Neural cell (in vitro differentiated cells): Measurements from ENCODE around the gene ACVR1B. TPM values are rescaled to one million over a fixed set of nuclear protein-coding genes. Genes with fewer than 3 reads are reported as not detected.
A peak's percentile ranks its signal among the peaks of the same experiment; 100 is the strongest.

Experiments used
- H2AFZ ChIP-seq: fragments of 200-600, 300-800 bp; sonication (generic), shearing (Covaris generic); 2 replicates; pipeline ENCODE4 v1.6.0; 2014; ENCODE audit warnings: low read depth, mild to moderate bottlenecking, antibody characterized with exemption, low read length, moderate library complexity
- H3F3A ChIP-seq: fragments of 200-600 bp; shearing (Covaris generic); 2 replicates; pipeline ENCODE4 v1.6.1; 2016; ENCODE audit warnings: mild to moderate bottlenecking, moderate library complexity, mixed read lengths, antibody characterized with exemption, low read length; ENCODE audit not compliant: insufficient read depth, poor library complexity, severe bottlenecking
- H3K27ac ChIP-seq: fragments of 200-600, 300-800 bp; sonication (generic), shearing (Covaris generic); 2 replicates; pipeline ENCODE4 v1.5.1; 2014; ENCODE audit warnings: mild to moderate bottlenecking, low read length, moderate library complexity
- H3K27me3 ChIP-seq: fragments of 300-800, 200-600 bp; sonication (generic), shearing (Covaris generic); 2 replicates; pipeline ENCODE4 v1.6.0; 2014; ENCODE audit warnings: mild to moderate bottlenecking, low read depth, low read length, moderate library complexity; ENCODE audit not compliant: insufficient read depth
- H3K36me3 ChIP-seq: fragments of 300-800, 200-600 bp; sonication (generic), shearing (Covaris generic); 2 replicates; pipeline ENCODE4 v1.5.1; 2014; ENCODE audit warnings: mild to moderate bottlenecking, antibody characterized with exemption, low read length, moderate library complexity; ENCODE audit not compliant: insufficient read depth
- H3K4me2 ChIP-seq: fragments of 300-800, 200-600 bp; sonication (generic), shearing (Covaris generic); 2 replicates; pipeline ENCODE4 v1.6.0; 2014; ENCODE audit warnings: mild to moderate bottlenecking, low read length
- H3K4me3 ChIP-seq: fragments of 300-800, 200-600 bp; sonication (generic), shearing (Covaris generic); 2 replicates; pipeline ENCODE4 v1.5.1; 2014; ENCODE audit warnings: mild to moderate bottlenecking, low read length, moderate library complexity
- H3K79me2 ChIP-seq: fragments of 200-600 bp; shearing (Covaris generic); replicated peaks from 2 replicates; pipeline ENCODE4 v1.6.0; 2014; ENCODE audit warnings: mild to moderate bottlenecking, low read length, moderate library complexity; ENCODE audit not compliant: insufficient read depth
- H3K9ac ChIP-seq: fragments of 300-800, 200-600 bp; sonication (generic), shearing (Covaris generic); 2 replicates; pipeline ENCODE4 v1.6.1; 2016; ENCODE audit warnings: mild to moderate bottlenecking, low read length, mixed read lengths
- H3K9me2 ChIP-seq: fragments of 200-600 bp; shearing (Covaris generic); 2 replicates; pipeline ENCODE4 v1.6.1; 2016; ENCODE audit warnings: mild to moderate bottlenecking, low read length, mixed read lengths; ENCODE audit not compliant: insufficient read depth
- H3K9me3 ChIP-seq: fragments of 200-600, 300-800 bp; sonication (generic), shearing (Covaris generic); 2 replicates; pipeline ENCODE4 v1.6.1; 2016; ENCODE audit warnings: mild to moderate bottlenecking, mixed run types, low read length, moderate library complexity, mixed read lengths
- H4K20me1 ChIP-seq: fragments of 200-600 bp; shearing (Covaris generic); 2 replicates; pipeline ENCODE4 v1.6.1; 2016; ENCODE audit warnings: mild to moderate bottlenecking, mixed run types; ENCODE audit not compliant: insufficient read depth
- CTCF ChIP-seq: fragments of 450-650 bp; IDR thresholded peaks from 2 replicates; pipeline ENCODE4 v1.5.1; 2014; ENCODE audit warnings: antibody characterized with exemption, mild to moderate bottlenecking, moderate library complexity; ENCODE audit not compliant: poor library complexity, severe bottlenecking
- EP300 ChIP-seq: fragments of 450-650 bp; conservative IDR thresholded peaks from 2 replicates; pipeline ENCODE4 v1.6.1; 2014; ENCODE audit warnings: antibody characterized with exemption, mild to moderate bottlenecking, moderate library complexity; ENCODE audit not compliant: poor library complexity, severe bottlenecking
- EZH2 ChIP-seq: fragments of 200-600, 300-800 bp; shearing (Covaris generic), sonication (generic); IDR thresholded peaks from 2 replicates; pipeline ENCODE4 v1.6.1; 2014; ENCODE audit warnings: antibody characterized with exemption, low read length, borderline replicate concordance, mild to moderate bottlenecking; ENCODE audit not compliant: insufficient read depth, poor library complexity, severe bottlenecking
- MXI1 ChIP-seq: fragments of 450-650 bp; conservative IDR thresholded peaks from 2 replicates; pipeline ENCODE4 v1.6.1; 2014; ENCODE audit warnings: antibody characterized with exemption, mild to moderate bottlenecking; ENCODE audit not compliant: poor library complexity, severe bottlenecking
- POLR2AphosphoS5 ChIP-seq: IDR thresholded peaks from 2 replicates; pipeline ENCODE4 v1.6.1; 2012
- RAD21 ChIP-seq: fragments of 450-650 bp; conservative IDR thresholded peaks from 2 replicates; pipeline ENCODE4 v1.6.1; 2014; ENCODE audit warnings: antibody characterized with exemption, mild to moderate bottlenecking, moderate library complexity
- REST ChIP-seq: IDR thresholded peaks from 2 replicates; pipeline ENCODE4 v1.6.1; 2012; ENCODE audit warnings: borderline replicate concordance
- SMC3 ChIP-seq: fragments of 450-650 bp; conservative IDR thresholded peaks from 2 replicates; pipeline ENCODE4 v1.6.1; 2014; ENCODE audit warnings: antibody characterized with exemption, mild to moderate bottlenecking, moderate library complexity; ENCODE audit not compliant: poor library complexity
- TAF1 ChIP-seq: IDR thresholded peaks from 2 replicates; pipeline ENCODE4 v1.6.1; 2012; ENCODE audit warnings: low read depth
- polyA plus RNA-seq: library from polyadenylated mRNA; depleted of rRNA; stranded (reverse); fragments of >200 nt; gene quantifications from 2 replicates; pipeline ENCODE4 v1.2.3, GENCODE V29; 2014

ACVR1B gene
- polyA plus RNA-seq, 1 donor from 2014 or later = 47.2 TPM

- Histone ChIP-seq H3K9me3 (no peaks in the 10 kb centered on the region), H3F3A (no peaks in the 10 kb centered on the region), H3K9me2 (no peaks in the 10 kb centered on the region), H3K4me2 (no peak overlapping the region), H3K9ac (peak overlapping the region; percentile 90), H3K27me3 (no peaks in the 10 kb centered on the region), H3K27ac (no peak overlapping the region), H3K4me3 (peak overlapping the region; percentile 86), H4K20me1 (no peaks in the 10 kb centered on the region), H3K36me3 (no peaks in the 10 kb centered on the region), H3K79me2 (no peaks in the 10 kb centered on the region), H2AFZ (no peak overlapping the region)
- TF ChIP-seq SMC3 (no peak), TAF1 (no peak), EZH2 (no peak), REST (no peak), POLR2AphosphoS5 (no peak), MXI1 (no peak), CTCF (no peak), EP300 (no peak), RAD21 (no peak)
These were observed 86.9 kb downstream of the ACVR1B start for GRCh38 chr12:52038447-52038846.

GRCh38 chr12:52041035-52041434 lies 89.5 kb downstream of the ACVR1B start:
- TF ChIP-seq REST = no peak
- TF ChIP-seq SMC3 = no peak
- TF ChIP-seq EP300 = no peak
- TF ChIP-seq TAF1 = no peak
- no peak for TF ChIP-seq MXI1
- TF ChIP-seq RAD21 = no peak
- no peak for TF ChIP-seq POLR2AphosphoS5
- Histone ChIP-seq H3F3A (no peaks in the 10 kb centered on the region), H3K9me2 (no peaks in the 10 kb centered on the region), H3K4me3 (no peak overlapping the region), H4K20me1 (no peaks in the 10 kb centered on the region), H3K36me3 (no peaks in the 10 kb centered on the region), H3K4me2 (no peak overlapping the region), H2AFZ (no peak overlapping the region), H3K9me3 (no peaks in the 10 kb centered on the region), H3K27ac (no peak overlapping the region), H3K27me3 (no peaks in the 10 kb centered on the region), H3K9ac (no peak overlapping the region), H3K79me2 (no peaks in the 10 kb centered on the region)
